Memory B cell (primary cell): ENCODE data around the gene ZMYND10.

ENCODE experiments used
- ATAC-seq: fragments of 150-1000 bp; cut with Tn5 transposase; 2 replicates; pipeline ENCODE4 v1.10.0; 2021; ENCODE audit warnings: low read depth, mild to moderate bottlenecking, moderate library complexity
- DNase-seq, 2 donors: peaks; one replicate each; pipeline ENCODE4 v3.0.0; 2022; ENCODE audit warnings: low spot score in 2 of 2
- H3K27ac Mint-ChIP-seq: one replicate; pipeline ENCODE4 v1.8.0; 2022; ENCODE audit warnings: mild to moderate bottlenecking, moderate library complexity, mixed read lengths
- H3K27me3 Mint-ChIP-seq: one replicate; pipeline ENCODE4 v1.8.0; 2022; ENCODE audit warnings: mixed read lengths
- H3K36me3 Mint-ChIP-seq: one replicate; pipeline ENCODE4 v1.8.0; 2022; ENCODE audit warnings: mild to moderate bottlenecking, mixed read lengths
- H3K4me1 Mint-ChIP-seq: one replicate; pipeline ENCODE4 v1.8.0; 2022; ENCODE audit warnings: mixed read lengths
- H3K4me3 Mint-ChIP-seq: one replicate; pipeline ENCODE4 v1.8.0; 2022; ENCODE audit warnings: mild to moderate bottlenecking, moderate library complexity, mixed read lengths
- H3K9me3 Mint-ChIP-seq: one replicate; pipeline ENCODE4 v1.8.0; 2022; ENCODE audit warnings: mixed read lengths

The ZMYND10 gene

DNA sequence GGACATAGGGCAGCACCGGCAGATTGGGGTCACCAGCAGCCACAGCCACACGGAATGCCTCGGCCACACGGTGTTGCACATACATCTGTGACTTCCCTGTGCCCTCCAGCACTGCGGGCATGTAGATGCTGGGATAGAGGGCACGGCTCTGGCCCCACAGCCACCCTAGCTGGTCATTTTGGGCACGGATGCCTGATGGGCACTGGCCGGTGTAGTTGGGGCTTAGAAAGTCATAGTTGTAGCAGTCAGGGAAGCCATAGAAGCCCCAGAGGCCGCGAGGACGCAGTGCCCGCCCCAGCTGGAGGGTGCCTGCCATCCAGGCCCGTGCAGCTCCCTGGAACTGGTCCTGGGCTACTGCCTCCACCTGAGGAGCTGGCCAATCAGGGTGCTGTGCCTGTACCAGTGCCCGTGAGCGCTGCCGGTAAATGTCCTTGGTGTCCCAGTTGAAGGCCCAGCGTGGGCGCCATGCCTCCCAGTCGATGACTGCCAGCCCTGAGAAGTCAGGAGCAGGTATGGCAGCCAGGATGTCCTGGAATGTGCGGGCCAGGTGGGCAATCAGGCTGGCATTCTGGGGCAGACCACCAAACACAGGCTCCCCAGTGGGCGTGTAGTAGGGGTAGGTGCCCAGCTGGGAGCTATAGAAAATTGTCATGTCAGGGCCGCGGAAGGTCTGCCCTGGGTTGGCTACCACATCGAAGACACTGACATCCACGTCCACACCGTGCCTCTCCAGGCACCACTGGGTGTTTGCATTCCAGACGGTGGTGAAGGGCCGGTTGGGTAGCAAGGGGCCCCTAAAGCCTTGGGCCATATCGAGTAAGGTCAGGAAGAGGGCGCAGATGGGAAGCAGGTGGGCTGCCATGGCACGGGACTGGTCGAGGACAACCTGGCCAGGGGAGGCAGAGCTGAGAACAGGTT is 43.2 kb downstream of the ZMYND10 start:
- H3K4me1 Mint-ChIP-seq = peaks cover 17% of the 10 kb centered on the region
- no peaks in the 10 kb centered on the region for H3K9me3 Mint-ChIP-seq
- no peak overlapping the region for H3K27ac Mint-ChIP-seq
- H3K27me3 Mint-ChIP-seq = no peaks in the 10 kb centered on the region
- ATAC-seq (no peak), DNase-seq (no peak)
- no peak overlapping the region for H3K4me3 Mint-ChIP-seq
- no peaks in the 10 kb centered on the region for H3K36me3 Mint-ChIP-seq

DNA sequence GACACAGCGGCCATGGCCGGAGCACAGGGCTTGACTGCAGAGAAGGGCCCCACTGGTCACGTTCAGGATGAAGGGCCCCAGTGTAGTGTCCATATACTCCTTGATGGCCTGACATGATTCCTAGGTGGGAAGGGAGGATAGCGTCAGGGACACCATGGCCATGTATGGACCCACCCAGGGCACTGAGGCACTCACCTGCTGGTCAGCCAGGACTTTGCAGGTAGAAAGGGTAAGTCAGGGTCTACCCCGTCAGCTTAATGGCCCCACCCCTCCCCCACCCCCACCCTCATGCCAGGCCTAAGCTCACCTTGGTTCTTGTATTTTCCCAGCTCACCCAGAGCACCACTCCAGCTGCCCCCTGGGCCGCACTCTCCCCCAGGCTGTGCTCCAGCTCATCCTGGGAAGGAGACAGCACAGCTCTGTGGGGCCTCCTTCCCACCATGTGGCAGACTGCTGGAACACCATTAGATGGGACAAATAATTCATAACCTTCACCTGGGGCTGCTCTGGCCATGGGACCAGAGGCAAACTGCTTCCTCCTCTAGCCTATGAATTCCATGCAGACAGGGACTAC is 44.8 kb downstream of the ZMYND10 start:
- ATAC-seq (no peak), DNase-seq (no peak)
- peak overlapping the region; percentile 94 for H3K4me3 Mint-ChIP-seq
- no peaks in the 10 kb centered on the region for H3K27me3 Mint-ChIP-seq
- H3K4me1 Mint-ChIP-seq = peaks cover 20% of the 10 kb centered on the region
- H3K36me3 Mint-ChIP-seq = no peaks in the 10 kb centered on the region
- peak overlapping the region; percentile 97 for H3K27ac Mint-ChIP-seq
- H3K9me3 Mint-ChIP-seq = no peaks in the 10 kb centered on the region

DNA sequence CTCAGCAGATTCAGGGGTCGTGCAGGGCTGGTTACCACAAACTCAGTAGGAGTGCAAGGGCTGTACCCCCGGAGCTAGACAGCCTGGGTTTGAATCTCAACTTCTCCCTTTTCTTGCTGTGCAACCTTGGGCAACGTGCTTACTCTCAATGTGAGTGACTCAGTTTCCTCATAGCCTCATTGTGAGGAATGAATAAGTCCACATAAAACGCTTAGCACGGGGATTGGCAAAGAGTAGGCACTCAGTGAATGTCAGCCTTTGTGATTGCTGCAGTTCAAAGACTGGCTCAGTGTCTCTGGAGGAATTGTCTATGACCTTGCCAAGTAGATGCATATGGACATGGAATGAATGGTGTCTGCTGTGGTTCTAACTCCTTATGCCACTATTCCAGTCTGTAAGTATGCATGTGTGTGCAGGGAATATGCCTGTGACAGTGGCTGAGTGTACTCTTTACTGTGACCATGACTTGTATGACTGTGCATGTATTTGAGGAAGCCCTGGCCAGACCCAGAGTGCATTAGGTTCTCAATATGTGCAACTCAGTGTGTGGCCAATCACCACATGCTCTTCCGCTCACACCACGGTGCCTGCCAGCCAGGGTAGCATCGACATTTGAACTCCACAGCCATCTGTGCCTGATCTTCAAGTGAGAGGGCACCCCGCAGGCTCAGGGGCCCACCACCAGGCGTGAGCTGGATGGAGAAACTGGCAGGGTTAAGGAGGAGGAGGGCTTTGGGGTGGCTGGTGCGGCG is 45.4 kb downstream of the ZMYND10 start:
- DNase-seq = no peak
- Mint-ChIP-seq H3K27ac (peak overlapping the region; percentile 97), H3K36me3 (no peaks in the 10 kb centered on the region), H3K27me3 (no peaks in the 10 kb centered on the region), H3K4me1 (peaks cover 20% of the 10 kb centered on the region), H3K4me3 (peak overlapping the region; percentile 94), H3K9me3 (no peaks in the 10 kb centered on the region)
- no peak for ATAC-seq

DNA sequence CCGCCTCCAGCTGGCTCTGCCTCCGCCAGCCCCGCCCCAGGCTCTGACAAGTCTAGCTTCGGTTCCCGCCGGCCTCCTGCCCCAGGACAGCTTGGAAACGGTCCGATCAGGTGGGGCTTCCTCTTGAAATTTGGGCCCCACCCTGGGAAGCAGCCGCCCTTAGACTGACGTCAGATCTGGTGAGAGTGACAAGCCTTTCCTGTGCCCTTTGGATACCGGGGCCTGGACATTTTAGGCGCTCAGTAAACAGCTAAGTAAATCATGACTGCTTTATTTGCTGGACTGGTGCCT is 45.9 kb downstream of the ZMYND10 start:
- ATAC-seq (no peak), DNase-seq (no peak)
- Mint-ChIP-seq H3K27me3 (no peaks in the 10 kb centered on the region), H3K36me3 (no peaks in the 10 kb centered on the region), H3K4me3 (peak overlapping the region; percentile 94), H3K27ac (peak overlapping the region; percentile 97), H3K9me3 (no peaks in the 10 kb centered on the region), H3K4me1 (peaks cover 20% of the 10 kb centered on the region)

DNA sequence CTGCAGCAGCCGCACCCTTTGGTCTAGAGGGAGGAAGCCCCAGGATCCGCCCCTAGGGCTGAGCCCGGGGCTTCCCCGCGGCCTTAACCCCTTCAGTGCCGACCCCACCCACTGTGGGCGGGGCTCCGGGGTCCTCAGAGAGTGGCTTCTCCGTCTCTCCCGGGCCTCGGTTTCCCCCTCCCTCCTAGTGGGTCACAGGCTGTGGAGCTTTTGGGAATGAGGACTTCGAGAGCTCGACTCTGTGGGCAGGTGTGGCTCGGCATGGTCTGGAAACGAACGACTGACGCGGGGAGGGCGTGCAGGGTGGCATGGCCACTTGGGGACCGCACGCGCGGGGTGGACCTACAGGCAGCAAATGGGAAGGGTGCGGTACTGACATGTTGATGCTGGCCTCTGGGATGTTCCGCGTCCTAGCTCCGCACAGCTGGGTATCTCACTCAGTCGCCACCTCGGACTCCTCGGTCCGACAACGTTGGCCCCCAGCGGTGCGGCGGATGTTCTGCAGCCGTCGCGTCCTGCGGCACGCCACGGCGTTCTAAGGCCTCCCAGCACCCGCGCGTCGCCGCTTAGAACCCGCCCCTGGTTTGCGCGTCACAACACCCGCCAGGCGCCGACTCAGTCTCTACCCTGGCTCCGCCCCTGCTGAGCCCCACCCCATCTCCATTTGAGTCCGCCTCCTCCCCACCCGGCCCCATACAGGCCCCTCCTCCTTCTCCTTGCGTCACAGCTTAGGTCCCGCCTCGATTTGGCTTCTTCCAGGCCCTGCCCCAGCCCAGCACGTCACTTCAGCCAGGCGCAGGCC is 46.5 kb downstream of the ZMYND10 start, which contains the start of the genes HYAL3 and NAA80:
HYAL3 (minus strand) TSS at position 570 of the 802 bp plus-strand sequence. CDS start 3,803 bp downstream, outside the sequence.
NAA80 (minus strand) TSS at position 570 of the 802 bp plus-strand sequence. CDS start 1,942 bp downstream, outside the sequence.
- DNase-seq (peak; percentile 96 to 99), ATAC-seq (peak; percentile 85)
- H3K4me3 Mint-ChIP-seq = peak within 1 kb of the TSS; percentile 94
- no peaks in the 10 kb centered on the region for H3K27me3 Mint-ChIP-seq
- H3K36me3 Mint-ChIP-seq = no peaks in the 10 kb centered on the region
- H3K4me1 Mint-ChIP-seq = peaks cover 20% of the 10 kb centered on the region
- peak within 1 kb of the TSS; percentile 97 for H3K27ac Mint-ChIP-seq
- H3K9me3 Mint-ChIP-seq = no peaks in the 10 kb centered on the region

DNA sequence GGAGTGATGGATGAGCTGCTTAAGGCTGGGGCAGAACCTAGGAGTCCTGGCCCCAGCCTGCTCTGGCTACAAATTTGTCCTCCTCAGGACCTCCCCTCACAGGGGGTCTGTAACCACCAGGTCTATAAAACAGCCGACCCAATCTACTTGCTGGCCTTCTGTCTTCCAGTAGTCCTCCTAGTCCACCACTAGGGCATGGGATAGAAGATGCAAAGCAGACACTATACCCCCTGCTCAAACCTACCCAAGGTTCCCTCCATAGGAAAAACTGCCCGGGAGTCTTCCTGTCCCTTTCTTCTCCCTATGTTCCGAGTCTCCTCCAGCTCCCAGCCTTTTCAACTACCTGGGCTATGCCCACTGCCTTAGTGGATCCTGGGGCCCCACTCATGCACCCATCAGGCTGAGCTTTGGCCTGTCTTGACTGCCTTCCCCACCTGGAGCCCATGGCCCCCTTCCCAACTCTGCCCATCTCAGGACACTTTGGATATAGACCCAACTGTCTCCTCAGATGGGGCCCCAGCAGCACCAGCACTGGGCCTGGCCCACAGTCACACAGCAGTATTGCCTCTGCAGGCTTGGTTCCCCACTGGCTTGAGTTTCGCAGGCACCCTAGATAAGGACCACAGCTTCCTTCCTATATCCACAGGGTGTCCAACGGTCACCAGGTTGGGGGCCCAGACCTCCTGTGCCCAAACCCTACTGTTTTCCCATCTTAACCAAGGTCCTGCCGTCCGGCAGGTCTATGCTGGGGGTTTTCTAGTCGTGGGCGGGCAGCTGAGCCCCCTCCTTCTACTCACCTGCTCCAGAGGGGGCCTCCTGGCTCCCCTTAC is 47.4 kb downstream of the ZMYND10 start:
- H3K36me3 Mint-ChIP-seq = no peaks in the 10 kb centered on the region
- DNase-seq (no peak), ATAC-seq (no peak)
- no peaks in the 10 kb centered on the region for H3K9me3 Mint-ChIP-seq
- H3K27ac Mint-ChIP-seq = peak overlapping the region; percentile 97
- H3K4me3 Mint-ChIP-seq = peak overlapping the region; percentile 94
- no peaks in the 10 kb centered on the region for H3K27me3 Mint-ChIP-seq
- peaks cover 20% of the 10 kb centered on the region for H3K4me1 Mint-ChIP-seq

DNA sequence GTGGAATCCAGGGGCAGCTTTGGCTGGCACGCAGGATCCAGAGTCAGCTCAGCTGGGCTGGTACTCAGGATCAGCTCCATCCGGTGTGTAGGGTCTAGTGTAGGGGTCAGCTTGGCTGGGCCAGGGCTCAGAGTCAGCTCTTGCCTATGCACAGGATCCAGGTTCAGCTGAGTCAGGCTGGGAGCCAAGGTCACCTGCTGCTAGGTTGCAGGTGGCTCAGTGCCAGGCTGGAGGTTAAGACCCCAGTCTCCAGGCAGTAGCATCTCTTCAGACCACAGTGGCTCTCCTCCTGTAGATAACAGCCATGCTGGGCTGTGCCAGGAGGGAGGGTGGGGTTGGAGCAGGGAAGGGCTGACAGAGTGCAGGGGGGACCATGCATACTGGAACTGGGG is 48.2 kb downstream of the ZMYND10 start:
- DNase-seq = no peak
- Mint-ChIP-seq H3K36me3 (no peaks in the 10 kb centered on the region), H3K4me1 (peaks cover 27% of the 10 kb centered on the region), H3K4me3 (peak overlapping the region; percentile 94), H3K27ac (peak overlapping the region; percentile 97), H3K27me3 (no peaks in the 10 kb centered on the region), H3K9me3 (no peaks in the 10 kb centered on the region)
- no peak for ATAC-seq

DNA sequence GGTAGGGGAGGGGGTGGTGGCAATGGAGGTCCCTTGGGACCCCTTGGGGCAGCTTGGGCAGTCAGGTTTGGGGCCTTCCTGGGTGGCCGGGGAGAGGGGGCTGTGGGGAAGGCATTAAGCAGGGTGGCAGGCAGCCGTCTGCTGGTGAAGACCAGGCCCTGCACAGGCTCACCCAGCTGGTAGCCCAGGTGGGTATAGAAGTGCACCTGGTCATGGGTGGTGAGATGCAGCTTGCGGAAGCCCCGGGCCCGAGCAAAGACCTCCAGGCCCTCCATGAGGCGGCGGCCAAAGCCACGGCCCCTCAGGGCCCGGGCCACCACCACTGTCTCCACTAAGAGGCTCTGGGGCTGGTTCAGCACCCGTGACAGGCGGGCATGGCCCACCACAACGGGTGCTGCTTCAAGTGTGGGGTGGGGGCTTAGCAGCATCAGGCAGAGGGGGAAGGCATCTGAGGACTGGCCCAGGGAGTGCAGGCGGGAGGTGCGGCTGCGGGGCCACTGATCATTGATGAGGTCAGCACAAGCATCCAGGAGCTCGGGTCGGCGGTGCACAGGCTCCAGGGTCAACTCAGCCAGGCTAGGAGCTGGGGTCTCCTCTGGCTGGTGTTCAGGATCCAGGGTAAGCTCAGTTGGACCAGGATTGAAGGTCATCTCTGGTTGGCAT is 48.7 kb downstream of the ZMYND10 start:
- H3K27ac Mint-ChIP-seq = no peak overlapping the region
- DNase-seq = no peak
- H3K4me3 Mint-ChIP-seq = no peak overlapping the region
- no peaks in the 10 kb centered on the region for H3K36me3 Mint-ChIP-seq
- ATAC-seq = no peak
- H3K9me3 Mint-ChIP-seq = no peaks in the 10 kb centered on the region
- peaks cover 29% of the 10 kb centered on the region for H3K4me1 Mint-ChIP-seq
- H3K27me3 Mint-ChIP-seq = no peaks in the 10 kb centered on the region

DNA sequence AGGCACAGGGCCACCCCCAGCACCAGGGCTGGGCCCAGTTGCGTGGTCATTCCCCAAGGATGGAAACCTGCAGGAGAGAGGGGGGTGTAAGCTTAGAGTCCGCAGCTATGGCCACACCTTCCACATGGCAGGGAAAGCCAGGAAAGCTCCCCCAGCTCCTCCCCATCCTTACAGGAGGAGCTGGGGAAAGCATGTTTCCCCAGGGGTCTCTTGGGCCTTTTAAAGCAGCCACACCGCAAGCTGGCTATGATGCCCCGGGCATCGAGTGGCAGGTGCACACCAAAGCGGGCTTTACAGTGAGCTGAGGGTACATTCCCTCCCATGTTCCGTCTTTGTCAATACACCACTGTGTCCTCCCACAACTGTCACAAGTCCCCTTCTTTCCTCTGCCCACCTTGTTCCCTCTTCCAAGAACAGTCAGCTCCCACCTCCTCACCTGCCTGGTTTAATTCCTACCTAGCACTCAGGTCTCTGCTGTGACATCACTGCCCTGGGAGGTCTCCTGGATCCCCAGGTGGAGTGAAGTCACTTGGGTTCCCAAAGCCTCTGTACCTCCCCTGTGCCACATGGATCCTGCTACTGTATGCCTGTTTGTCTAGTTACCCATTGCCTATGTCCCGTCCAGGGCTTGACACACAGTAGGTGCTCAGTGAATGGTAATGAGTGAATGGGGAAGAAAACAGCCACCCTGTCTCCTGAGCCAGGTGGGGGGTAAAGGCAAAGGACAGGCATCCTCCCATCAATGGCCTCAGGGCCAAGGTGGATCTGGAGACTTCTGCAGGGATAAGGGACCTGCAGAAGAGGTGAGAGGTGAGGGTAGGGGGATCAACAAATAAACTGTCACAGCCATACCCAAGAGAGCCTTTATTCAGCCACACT is 49.7 kb downstream of the ZMYND10 start:
- no peak for DNase-seq
- no peaks in the 10 kb centered on the region for H3K9me3 Mint-ChIP-seq
- H3K36me3 Mint-ChIP-seq = no peaks in the 10 kb centered on the region
- no peaks in the 10 kb centered on the region for H3K27me3 Mint-ChIP-seq
- ATAC-seq = no peak
- H3K27ac Mint-ChIP-seq = no peak overlapping the region
- H3K4me3 Mint-ChIP-seq = no peak overlapping the region
- peaks cover 36% of the 10 kb centered on the region for H3K4me1 Mint-ChIP-seq

DNA sequence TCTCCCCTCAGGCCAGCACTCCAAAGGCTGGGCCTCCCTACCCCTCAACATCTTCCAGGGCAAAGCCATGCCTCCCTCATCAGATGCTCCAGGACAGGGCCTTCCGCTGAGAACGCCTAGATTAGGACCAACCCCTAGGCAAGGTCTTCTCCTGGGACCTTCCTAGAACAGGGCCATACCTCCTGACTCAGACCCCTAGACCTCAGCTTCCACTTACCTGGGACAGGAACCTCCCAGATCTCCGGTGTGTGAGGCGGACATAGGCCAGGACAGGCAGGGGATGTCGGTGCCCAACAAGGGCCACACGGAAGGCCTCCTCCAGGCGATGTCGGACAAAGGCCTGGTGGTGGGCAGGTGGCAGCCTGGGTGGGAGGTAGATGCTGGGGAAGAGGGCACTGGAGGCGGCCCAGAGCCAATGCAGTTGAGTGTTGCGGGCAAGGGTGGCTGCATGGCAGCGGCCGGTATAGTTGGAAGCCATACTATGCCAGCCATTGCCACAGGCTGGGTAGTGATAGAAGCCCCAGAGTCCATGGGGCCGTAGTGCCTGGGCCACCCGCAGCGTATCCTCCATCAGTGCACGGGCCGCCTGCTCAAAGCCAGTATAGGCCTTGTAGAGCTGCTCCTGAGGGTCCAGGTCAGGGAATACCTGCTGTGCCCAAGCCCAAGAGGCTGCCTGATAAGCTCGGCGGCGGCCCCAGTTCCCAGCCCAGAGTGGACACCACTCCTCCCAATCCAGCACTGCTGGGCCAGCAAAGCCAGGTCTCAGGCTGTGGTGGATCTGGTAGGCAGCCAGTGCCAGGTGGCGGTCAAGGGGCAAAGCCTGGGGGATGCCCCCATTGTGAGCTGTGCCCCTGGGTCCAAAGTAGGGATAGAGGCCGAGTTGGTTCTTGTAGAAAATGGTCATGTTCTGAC is 50.8 kb downstream of the ZMYND10 start:
- no peaks in the 10 kb centered on the region for H3K9me3 Mint-ChIP-seq
- no peaks in the 10 kb centered on the region for H3K36me3 Mint-ChIP-seq
- H3K4me3 Mint-ChIP-seq = no peak overlapping the region
- ATAC-seq (no peak), DNase-seq (no peak)
- H3K4me1 Mint-ChIP-seq = peaks cover 30% of the 10 kb centered on the region
- H3K27me3 Mint-ChIP-seq = no peaks in the 10 kb centered on the region
- H3K27ac Mint-ChIP-seq = no peak overlapping the region

DNA sequence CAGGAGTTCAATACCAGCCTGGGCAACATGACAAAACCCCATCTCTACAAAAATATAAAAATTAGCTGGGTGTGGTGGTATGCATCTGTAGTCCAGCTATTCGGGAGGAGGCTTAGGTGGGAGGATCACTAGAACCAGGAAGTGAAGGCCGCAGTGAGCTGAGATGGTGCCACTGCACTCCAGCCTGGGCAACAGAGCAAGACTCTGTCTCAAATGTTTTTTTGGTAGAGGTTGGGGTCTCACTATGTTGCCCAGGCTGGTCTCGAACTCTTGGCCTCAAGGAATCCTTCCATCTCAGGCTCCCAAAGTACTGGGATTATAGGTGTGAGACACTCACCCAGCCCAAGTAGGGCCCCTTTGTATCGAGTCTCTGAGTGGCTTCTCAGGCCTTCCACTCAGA is 51.4 kb downstream of the ZMYND10 start:
- Mint-ChIP-seq H3K36me3 (peaks cover 2% of the 10 kb centered on the region), H3K4me1 (peaks cover 29% of the 10 kb centered on the region), H3K9me3 (no peaks in the 10 kb centered on the region), H3K4me3 (no peak overlapping the region), H3K27me3 (no peaks in the 10 kb centered on the region), H3K27ac (no peak overlapping the region)
- ATAC-seq = no peak
- DNase-seq = no peak
